ENCODE results near the gene TPRN. TPM values are rescaled to one million over a fixed set of nuclear protein-coding genes. Genes with fewer than 3 reads are reported as not detected.

Gene TPRN
- total and polyA plus RNA-seq, 9 of the 15 experiments (the other 6 are each of a cell fraction or from before 2014, with no cell fraction given), result 0.31 to 31.9 (median 4.4) TPM

- TF ChIP-seq POLR2G (IDR thresholded peaks at IDR 0.05; ENCODE audit: low read depth, low read length) (peak; percentile 98), ZBTB7A (IDR thresholded peaks at IDR 0.05; ENCODE audit: borderline replicate concordance, control insufficient read depth, low read depth, low read length) (peak; percentile 94; the same call in 1 of the 2 replicates), NR2F6 (CRISPR knock-in tag; IDR thresholded peaks at IDR 0.05) (no peak), SP1 (CRISPR knock-in tag; IDR thresholded peaks at IDR 0.05) (peak; percentile 96), BRCA1 (IDR thresholded peaks at IDR 0.05) (no peak), BRCA1 (CRISPR knock-in tag; IDR thresholded peaks at IDR 0.05) (no peak), SRF (CRISPR knock-in tag; IDR thresholded peaks at IDR 0.05) (peak in 1 of 2 experiments; percentile 78; a peak in 2 of 4 replicates), ZKSCAN3 (CRISPR knock-in tag; IDR thresholded peaks at IDR 0.05) (no peak), CBX2 (IDR thresholded peaks at IDR 0.05; ENCODE audit: insufficient read depth, low read length, poor library complexity, severe bottlenecking) (no peak), SMARCB1 (IDR thresholded peaks at IDR 0.05; ENCODE audit: insufficient read length, low read depth) (no peak), SIRT6 (IDR thresholded peaks at IDR 0.05; ENCODE audit: low read depth, low read length) (no peak), ZEB2 (IDR thresholded peaks at IDR 0.05) (no peak), SMARCA4 (IDR thresholded peaks at IDR 0.05) (peak; percentile 22; the same call in 1 of the 2 replicates), TAF15 (IDR thresholded peaks at IDR 0.05; ENCODE audit: low read depth, low read length) (no peak), MCM5 (IDR thresholded peaks at IDR 0.05; ENCODE audit: low read depth) (no peak), MYBL2 (IDR thresholded peaks at IDR 0.05; ENCODE audit: low read depth) (no peak), MYBL2 (CRISPR knock-in tag; IDR thresholded peaks at IDR 0.05; ENCODE audit: borderline replicate concordance) (no peak), ZNF217 (CRISPR knock-in tag; IDR thresholded peaks at IDR 0.05) (no peak), CBFB (CRISPR knock-in tag; IDR thresholded peaks at IDR 0.05) (no peak), POLR3G (IDR thresholded peaks at IDR 0.05; ENCODE audit: extremely low read depth, insufficient read length, insufficient replicate concordance) (no peak), XRCC4 (IDR thresholded peaks at IDR 0.05; ENCODE audit: extremely low read depth, insufficient read depth, insufficient read length) (no peak), RBM22 (IDR thresholded peaks at IDR 0.05; ENCODE audit: low read depth, low read length, poor library complexity, severe bottlenecking) (peak; percentile 51), KDM2B (CRISPR knock-in tag; IDR thresholded peaks at IDR 0.05) (peak; percentile 78; the same call in 1 of the 2 replicates)
- TF ChIP-seq, protein P1, sequence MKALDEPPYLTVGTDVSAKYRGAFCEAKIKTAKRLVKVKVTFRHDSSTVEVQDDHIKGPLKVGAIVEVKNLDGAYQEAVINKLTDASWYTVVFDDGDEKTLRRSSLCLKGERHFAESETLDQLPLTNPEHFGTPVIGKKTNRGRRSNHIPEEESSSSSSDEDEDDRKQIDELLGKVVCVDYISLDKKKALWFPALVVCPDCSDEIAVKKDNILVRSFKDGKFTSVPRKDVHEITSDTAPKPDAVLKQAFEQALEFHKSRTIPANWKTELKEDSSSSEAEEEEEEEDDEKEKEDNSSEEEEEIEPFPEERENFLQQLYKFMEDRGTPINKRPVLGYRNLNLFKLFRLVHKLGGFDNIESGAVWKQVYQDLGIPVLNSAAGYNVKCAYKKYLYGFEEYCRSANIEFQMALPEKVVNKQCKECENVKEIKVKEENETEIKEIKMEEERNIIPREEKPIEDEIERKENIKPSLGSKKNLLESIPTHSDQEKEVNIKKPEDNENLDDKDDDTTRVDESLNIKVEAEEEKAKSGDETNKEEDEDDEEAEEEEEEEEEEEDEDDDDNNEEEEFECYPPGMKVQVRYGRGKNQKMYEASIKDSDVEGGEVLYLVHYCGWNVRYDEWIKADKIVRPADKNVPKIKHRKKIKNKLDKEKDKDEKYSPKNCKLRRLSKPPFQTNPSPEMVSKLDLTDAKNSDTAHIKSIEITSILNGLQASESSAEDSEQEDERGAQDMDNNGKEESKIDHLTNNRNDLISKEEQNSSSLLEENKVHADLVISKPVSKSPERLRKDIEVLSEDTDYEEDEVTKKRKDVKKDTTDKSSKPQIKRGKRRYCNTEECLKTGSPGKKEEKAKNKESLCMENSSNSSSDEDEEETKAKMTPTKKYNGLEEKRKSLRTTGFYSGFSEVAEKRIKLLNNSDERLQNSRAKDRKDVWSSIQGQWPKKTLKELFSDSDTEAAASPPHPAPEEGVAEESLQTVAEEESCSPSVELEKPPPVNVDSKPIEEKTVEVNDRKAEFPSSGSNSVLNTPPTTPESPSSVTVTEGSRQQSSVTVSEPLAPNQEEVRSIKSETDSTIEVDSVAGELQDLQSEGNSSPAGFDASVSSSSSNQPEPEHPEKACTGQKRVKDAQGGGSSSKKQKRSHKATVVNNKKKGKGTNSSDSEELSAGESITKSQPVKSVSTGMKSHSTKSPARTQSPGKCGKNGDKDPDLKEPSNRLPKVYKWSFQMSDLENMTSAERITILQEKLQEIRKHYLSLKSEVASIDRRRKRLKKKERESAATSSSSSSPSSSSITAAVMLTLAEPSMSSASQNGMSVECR (CRISPR knock-in tag; IDR thresholded peaks at IDR 0.05), result no peak
- TF ChIP-seq, protein P2, sequence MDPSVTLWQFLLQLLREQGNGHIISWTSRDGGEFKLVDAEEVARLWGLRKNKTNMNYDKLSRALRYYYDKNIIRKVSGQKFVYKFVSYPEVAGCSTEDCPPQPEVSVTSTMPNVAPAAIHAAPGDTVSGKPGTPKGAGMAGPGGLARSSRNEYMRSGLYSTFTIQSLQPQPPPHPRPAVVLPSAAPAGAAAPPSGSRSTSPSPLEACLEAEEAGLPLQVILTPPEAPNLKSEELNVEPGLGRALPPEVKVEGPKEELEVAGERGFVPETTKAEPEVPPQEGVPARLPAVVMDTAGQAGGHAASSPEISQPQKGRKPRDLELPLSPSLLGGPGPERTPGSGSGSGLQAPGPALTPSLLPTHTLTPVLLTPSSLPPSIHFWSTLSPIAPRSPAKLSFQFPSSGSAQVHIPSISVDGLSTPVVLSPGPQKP (CRISPR knock-in tag; IDR thresholded peaks at IDR 0.05), result no peak
Measured at GRCh38 chr9:137200311-137201204, at the start of gene TPRN (continued).
